Renal cortex interstitium (tissue), 3 donors: Measurements from ENCODE around the gene EMILIN3. TPM values are rescaled to one million over a fixed set of nuclear protein-coding genes. Genes with fewer than 3 reads are reported as not detected.

Experiments
- polyA plus RNA-seq, 3 donors: library from polyadenylated mRNA; unstranded; fragments of 120-200 nt; gene quantifications; one replicate each; pipeline ENCODE4 v1.2.1, GENCODE V29; 2013; ENCODE audit not compliant: insufficient read length in 3 of 3

EMILIN3 gene
- polyA plus RNA-seq, 3 donors: 8.0 to 11.5 (median 8.3) TPM

Other genes with a start within 250 kb of the EMILIN3 start
- gene PLCG1, start 229.3 kb downstream of the EMILIN3 start, polyA plus RNA-seq: 100 to 1,000 TPM; 144 to 202 (median 174) TPM
- gene ZHX3, start 49.1 kb downstream of the EMILIN3 start, polyA plus RNA-seq: 10 to 100 TPM; 20.9 to 24.0 (median 23.3) TPM
- 10 to 100 TPM; 10.5 to 19.9 (median 11.6) TPM for gene LPIN3, start 26.0 kb downstream of the EMILIN3 start, polyA plus RNA-seq